ENCODE measurements around the gene CAPZB.

CAPZB gene

GRCh38 chr1:19384772-19385187 is 100.6 kb downstream of the CAPZB start:
- Histone ChIP-seq H3K4me1 (ENCODE audit: control insufficient read depth, insufficient read depth, low read length) (peaks cover 43% of the 10 kb centered on the region), H3K27me3 (ENCODE audit: control insufficient read depth in 1 of 2, insufficient read depth in 2 of 2, low read length in 2 of 2) (no peaks in the 10 kb centered on the region), H3K9ac (ENCODE audit: low read length in 2 of 2) (no peak overlapping the region), H3K36me3 (ENCODE audit: control insufficient read depth in 2 of 2, insufficient read depth in 2 of 2, low read length in 2 of 2) (peaks cover 12 to 22% of the 10 kb centered on the region in 2 donors), H3K9me3 (ENCODE audit: control insufficient read depth in 2 of 2, low read length in 2 of 2) (no peaks in the 10 kb centered on the region), H3K4me3 (ENCODE audit: low read length in 2 of 2) (no peak overlapping the region), H3K27ac (ENCODE audit: low read length) (peak overlapping the region; percentile 37)

GRCh38 chr1:19384113-19384512 is 101.2 kb downstream of the CAPZB start:
- Histone ChIP-seq H3K4me3 (ENCODE audit: low read length in 2 of 2) (no peak overlapping the region), H3K27ac (ENCODE audit: low read length) (peak overlapping the region; percentile 37)

GRCh38 chr1:19382222-19382621 is 103.1 kb downstream of the CAPZB start:
- Histone ChIP-seq H3K9me3 (ENCODE audit: control insufficient read depth in 2 of 2, low read length in 2 of 2) (no peaks in the 10 kb centered on the region), H3K27ac (ENCODE audit: low read length) (no peak overlapping the region), H3K9ac (ENCODE audit: low read length in 2 of 2) (no peak overlapping the region), H3K36me3 (ENCODE audit: control insufficient read depth in 2 of 2, insufficient read depth in 2 of 2, low read length in 2 of 2) (peaks cover 27 to 39% of the 10 kb centered on the region in 2 donors), H3K4me1 (ENCODE audit: control insufficient read depth, insufficient read depth, low read length) (peaks cover 35% of the 10 kb centered on the region), H3K27me3 (ENCODE audit: control insufficient read depth in 1 of 2, insufficient read depth in 2 of 2, low read length in 2 of 2) (no peaks in the 10 kb centered on the region), H3K4me3 (ENCODE audit: low read length in 2 of 2) (no peak overlapping the region)

More at GRCh38 chr1:19384113-19384512, 101.2 kb downstream of the CAPZB start:
- peaks cover 12 to 25% of the 10 kb centered on the region in 2 donors for H3K36me3 ChIP-seq (ENCODE audit: control insufficient read depth in 2 of 2, insufficient read depth in 2 of 2, low read length in 2 of 2)
- no peaks in the 10 kb centered on the region for H3K9me3 ChIP-seq (ENCODE audit: control insufficient read depth in 2 of 2, low read length in 2 of 2)
- peaks cover 43% of the 10 kb centered on the region for H3K4me1 ChIP-seq (ENCODE audit: control insufficient read depth, insufficient read depth, low read length)
- H3K9ac ChIP-seq (ENCODE audit: low read length in 2 of 2) = no peak overlapping the region
- no peaks in the 10 kb centered on the region for H3K27me3 ChIP-seq (ENCODE audit: control insufficient read depth in 1 of 2, insufficient read depth in 2 of 2, low read length in 2 of 2)

- H3K9ac ChIP-seq (ENCODE audit: low read length in 2 of 2) = no peak overlapping the region
- no peaks in the 10 kb centered on the region for H3K27me3 ChIP-seq (ENCODE audit: control insufficient read depth in 1 of 2, insufficient read depth in 2 of 2, low read length in 2 of 2)
- H3K27ac ChIP-seq (ENCODE audit: low read length) = no peak overlapping the region
- no peak overlapping the region for H3K4me3 ChIP-seq (ENCODE audit: low read length in 2 of 2)
- no peaks in the 10 kb centered on the region for H3K9me3 ChIP-seq (ENCODE audit: control insufficient read depth in 2 of 2, low read length in 2 of 2)
- H3K36me3 ChIP-seq (ENCODE audit: control insufficient read depth in 2 of 2, insufficient read depth in 2 of 2, low read length in 2 of 2) = peaks cover 33 to 43% of the 10 kb centered on the region in 2 donors
- H3K4me1 ChIP-seq (ENCODE audit: control insufficient read depth, insufficient read depth, low read length) = peaks cover 26% of the 10 kb centered on the region
Observed at GRCh38 chr1:19381261-19381660, 104.1 kb downstream of the CAPZB start.

GRCh38 chr1:19377812-19378718 is 107.3 kb downstream of the CAPZB start:
- no peak overlapping the region for H3K27ac ChIP-seq (ENCODE audit: low read length)
- no peak overlapping the region for H3K4me3 ChIP-seq (ENCODE audit: low read length in 2 of 2)
- H3K4me1 ChIP-seq (ENCODE audit: control insufficient read depth, insufficient read depth, low read length) = peaks cover 17% of the 10 kb centered on the region
- H3K36me3 ChIP-seq (ENCODE audit: control insufficient read depth in 2 of 2, insufficient read depth in 2 of 2, low read length in 2 of 2) = peaks cover 35 to 47% of the 10 kb centered on the region in 2 donors
- no peaks in the 10 kb centered on the region for H3K9me3 ChIP-seq (ENCODE audit: control insufficient read depth in 2 of 2, low read length in 2 of 2)
- H3K27me3 ChIP-seq (ENCODE audit: control insufficient read depth in 1 of 2, insufficient read depth in 2 of 2, low read length in 2 of 2) = no peaks in the 10 kb centered on the region
- no peak overlapping the region for H3K9ac ChIP-seq (ENCODE audit: low read length in 2 of 2)

- peaks cover 17% of the 10 kb centered on the region for H3K4me1 ChIP-seq (ENCODE audit: control insufficient read depth, insufficient read depth, low read length)
- no peak overlapping the region for H3K27ac ChIP-seq (ENCODE audit: low read length)
- no peak overlapping the region for H3K9ac ChIP-seq (ENCODE audit: low read length in 2 of 2)
- H3K36me3 ChIP-seq (ENCODE audit: control insufficient read depth in 2 of 2, insufficient read depth in 2 of 2, low read length in 2 of 2) = peaks cover 35 to 49% of the 10 kb centered on the region in 2 donors
- no peaks in the 10 kb centered on the region for H3K9me3 ChIP-seq (ENCODE audit: control insufficient read depth in 2 of 2, low read length in 2 of 2)
- H3K4me3 ChIP-seq (ENCODE audit: low read length in 2 of 2) = no peak overlapping the region
- H3K27me3 ChIP-seq (ENCODE audit: control insufficient read depth in 1 of 2, insufficient read depth in 2 of 2, low read length in 2 of 2) = no peaks in the 10 kb centered on the region
Observed at GRCh38 chr1:19376428-19377372, 108.6 kb downstream of the CAPZB start.

- Histone ChIP-seq H3K27ac (ENCODE audit: low read length) (no peak overlapping the region), H3K9me3 (ENCODE audit: control insufficient read depth in 2 of 2, low read length in 2 of 2) (no peaks in the 10 kb centered on the region), H3K4me1 (ENCODE audit: control insufficient read depth, insufficient read depth, low read length) (peaks cover 17% of the 10 kb centered on the region), H3K27me3 (ENCODE audit: control insufficient read depth in 1 of 2, insufficient read depth in 2 of 2, low read length in 2 of 2) (no peaks in the 10 kb centered on the region), H3K36me3 (ENCODE audit: control insufficient read depth in 2 of 2, insufficient read depth in 2 of 2, low read length in 2 of 2) (peaks cover 37 to 51% of the 10 kb centered on the region in 2 donors), H3K4me3 (ENCODE audit: low read length in 2 of 2) (no peak overlapping the region), H3K9ac (ENCODE audit: low read length in 2 of 2) (no peak overlapping the region)
Observed at GRCh38 chr1:19375631-19376400, 109.5 kb downstream of the CAPZB start.

- Histone ChIP-seq H3K4me3 (ENCODE audit: low read length in 2 of 2) (no peak overlapping the region), H3K9me3 (ENCODE audit: control insufficient read depth in 2 of 2, low read length in 2 of 2) (no peaks in the 10 kb centered on the region), H3K4me1 (ENCODE audit: control insufficient read depth, insufficient read depth, low read length) (peaks cover 19% of the 10 kb centered on the region), H3K27ac (ENCODE audit: low read length) (no peak overlapping the region), H3K27me3 (ENCODE audit: control insufficient read depth in 1 of 2, insufficient read depth in 2 of 2, low read length in 2 of 2) (no peaks in the 10 kb centered on the region), H3K9ac (ENCODE audit: low read length in 2 of 2) (no peak overlapping the region), H3K36me3 (ENCODE audit: control insufficient read depth in 2 of 2, insufficient read depth in 2 of 2, low read length in 2 of 2) (peaks cover 40 to 44% of the 10 kb centered on the region in 2 donors)
Observed at GRCh38 chr1:19374926-19375325, 110.4 kb downstream of the CAPZB start.

GRCh38 chr1:19374083-19374801 is 111.1 kb downstream of the CAPZB start:
- Histone ChIP-seq H3K36me3 (ENCODE audit: control insufficient read depth in 2 of 2, insufficient read depth in 2 of 2, low read length in 2 of 2) (peaks cover 40% of the 10 kb centered on the region in 2 donors), H3K27ac (ENCODE audit: low read length) (no peak overlapping the region), H3K4me1 (ENCODE audit: control insufficient read depth, insufficient read depth, low read length) (peaks cover 19% of the 10 kb centered on the region)

More at GRCh38 chr1:19374083-19374801, 111.1 kb downstream of the CAPZB start:
- H3K9me3 ChIP-seq (ENCODE audit: control insufficient read depth in 2 of 2, low read length in 2 of 2) = no peaks in the 10 kb centered on the region
- H3K9ac ChIP-seq (ENCODE audit: low read length in 2 of 2) = no peak overlapping the region
- H3K4me3 ChIP-seq (ENCODE audit: low read length in 2 of 2) = no peak overlapping the region
- H3K27me3 ChIP-seq (ENCODE audit: control insufficient read depth in 1 of 2, insufficient read depth in 2 of 2, low read length in 2 of 2) = no peaks in the 10 kb centered on the region
